ENCODE measurements around the gene RPS4Y2. TPM values are rescaled to one million over a fixed set of nuclear protein-coding genes. Genes with fewer than 3 reads are reported as not detected.

Gene RPS4Y2
- total RNA-seq, 1 donor from 2014 or later = not detected

GRCh38 chrY:20813459-20813858 is 57.6 kb downstream of the RPS4Y2 start:
- no peak overlapping the region for H3K27ac Mint-ChIP-seq (ENCODE audit: unreplicated experiment)
- no peaks in the 10 kb centered on the region for H3K9me3 Mint-ChIP-seq (ENCODE audit: unreplicated experiment)
- DNase-seq (ENCODE audit: extremely low spot score, unreplicated experiment) = no peak
- no peaks in the 10 kb centered on the region for H3K27me3 Mint-ChIP-seq (ENCODE audit: unreplicated experiment)
- no peaks in the 10 kb centered on the region for H3K4me1 Mint-ChIP-seq (ENCODE audit: unreplicated experiment)
- H3K36me3 Mint-ChIP-seq (ENCODE audit: unreplicated experiment) = no peaks in the 10 kb centered on the region
- TF ChIP-seq CTCF (IDR thresholded peaks at IDR 0.05) = no peak
- H3K4me3 Mint-ChIP-seq (ENCODE audit: unreplicated experiment) = no peak overlapping the region

GRCh38 chrY:20814794-20815193 is 58.9 kb downstream of the RPS4Y2 start:
- Mint-ChIP-seq H3K27ac (ENCODE audit: unreplicated experiment) (no peak overlapping the region), H3K4me3 (ENCODE audit: unreplicated experiment) (no peak overlapping the region), H3K27me3 (ENCODE audit: unreplicated experiment) (no peaks in the 10 kb centered on the region), H3K4me1 (ENCODE audit: unreplicated experiment) (no peaks in the 10 kb centered on the region), H3K9me3 (ENCODE audit: unreplicated experiment) (no peaks in the 10 kb centered on the region), H3K36me3 (ENCODE audit: unreplicated experiment) (no peaks in the 10 kb centered on the region)
- no peak for TF ChIP-seq CTCF (IDR thresholded peaks at IDR 0.05)
- DNase-seq (ENCODE audit: extremely low spot score, unreplicated experiment) = no peak

- Mint-ChIP-seq H3K9me3 (ENCODE audit: unreplicated experiment) (no peaks in the 10 kb centered on the region), H3K27ac (ENCODE audit: unreplicated experiment) (no peak overlapping the region), H3K27me3 (ENCODE audit: unreplicated experiment) (no peaks in the 10 kb centered on the region), H3K4me1 (ENCODE audit: unreplicated experiment) (no peaks in the 10 kb centered on the region), H3K4me3 (ENCODE audit: unreplicated experiment) (no peak overlapping the region), H3K36me3 (ENCODE audit: unreplicated experiment) (no peaks in the 10 kb centered on the region)
- TF ChIP-seq CTCF (IDR thresholded peaks at IDR 0.05) = no peak
- no peak for DNase-seq (ENCODE audit: extremely low spot score, unreplicated experiment)
Observed at GRCh38 chrY:20817067-20817466, 61.2 kb downstream of the RPS4Y2 start.

Other genes starting within 250 kb of the RPS4Y2 start
- not detected in 2 replicates for gene EIF1AY, start 180.3 kb upstream of the RPS4Y2 start, total RNA-seq